Measurements from ENCODE around the gene MEIS2. TPM values are rescaled to one million over a fixed set of nuclear protein-coding genes. Genes with fewer than 3 reads are reported as not detected.

The MEIS2 gene
- total and polyA plus RNA-seq, 2 of the 13 experiments (the other 11 are each of a cell fraction or from before 2014, with no cell fraction given): 10.7 to 12.4 TPM

DNA sequence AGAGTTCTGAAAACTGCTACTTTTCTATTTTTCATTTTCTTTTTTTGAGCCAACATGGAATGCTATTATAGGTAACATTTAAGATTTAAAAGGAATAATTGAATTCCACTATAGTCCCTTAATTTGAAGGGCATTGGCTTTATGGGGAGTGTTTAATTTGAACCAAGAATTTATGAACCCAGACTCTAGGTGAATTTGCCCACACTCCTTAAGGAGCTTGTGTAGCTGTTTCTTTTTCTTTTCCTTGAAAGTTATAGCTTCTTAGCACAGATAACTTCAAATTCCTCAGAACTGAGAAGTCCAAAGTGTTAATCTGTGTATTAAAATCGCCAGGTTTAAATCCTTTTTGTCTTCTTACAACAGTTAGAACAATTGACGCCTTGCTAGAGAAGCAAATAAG is 4.7 kb upstream of the MEIS2 start:
- POLR2A ChIA-PET: no interaction called here
- H3K27ac ChIP-seq (ENCODE audit: extremely low read length, insufficient read depth, low read length): no peak overlapping the region
- intact Hi-C loops (cut with micrococcal nuclease; ENCODE audit: unreplicated experiment): loop anchor here (10.0 kb wide), 1 partner anchor 1580 kb away; no protein-coding TSS in a partner anchor

DNA sequence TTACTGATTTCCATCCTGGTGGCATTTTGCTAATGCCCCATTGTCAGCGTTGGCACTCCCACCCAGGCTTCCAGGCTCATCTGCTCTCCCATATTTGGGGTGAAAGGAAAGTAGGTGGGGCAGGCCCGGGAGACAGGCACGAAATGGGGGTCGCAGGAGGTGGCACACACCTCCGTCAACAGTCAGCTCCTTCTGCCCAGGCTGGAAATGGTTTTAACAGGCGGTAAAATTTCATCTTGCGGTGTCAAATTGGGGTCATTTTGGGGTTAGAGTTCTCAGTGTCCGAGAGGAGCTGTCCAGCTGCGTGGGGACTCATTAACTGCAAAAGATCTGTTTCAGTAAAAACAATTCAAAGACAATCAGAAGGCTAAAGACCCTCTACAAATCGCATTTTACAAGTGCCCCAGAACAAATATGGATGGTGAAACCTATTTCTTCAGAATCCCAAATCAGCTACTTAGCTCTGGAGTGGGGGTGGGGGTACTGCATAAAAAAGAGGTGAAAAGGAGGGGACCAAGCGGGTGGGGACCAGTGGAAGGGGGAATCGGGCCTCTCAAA is 4.2 kb upstream of the MEIS2 start:
- peaks cover 0 to 2% of the 10 kb centered on the region in 2 experiments; a peak in 1 of 5 replicates for H3K27me3 ChIP-seq (ENCODE audit: control insufficient read depth in 1 of 2, insufficient read depth in 2 of 2, low read length in 2 of 2)
- intact Hi-C loops (cut with micrococcal nuclease; ENCODE audit: unreplicated experiment): loop anchor here (5.0 to 10.0 kb wide), 3 partner anchors 82 to 1580 kb away; no protein-coding TSS in a partner anchor
- no peak overlapping the region for H3K4me3 ChIP-seq (replicated peaks in 1 of 3; ENCODE audit: insufficient read depth in 1 of 3, low read depth in 2 of 3, low read length in 3 of 3)
- H3K36me3 ChIP-seq (replicated peaks in 1 of 2; ENCODE audit: control insufficient read depth in 1 of 2, insufficient read depth in 2 of 2, low read length in 2 of 2): no peaks in the 10 kb centered on the region
- H3K4me2 ChIP-seq (ENCODE audit: low read depth, low read length): no peak overlapping the region
- no peak overlapping the region for H3K9ac ChIP-seq (ENCODE audit: insufficient read depth, low read depth, low read length)
- FAIRE-seq: no peak
- CTCF ChIA-PET (ENCODE audit: low intra/inter-chr PET ratio, low total read pairs): interaction anchor here (2.4 kb wide), 1 partner anchor 221 kb away, joined by 26 read pairs; no protein-coding TSS in a partner anchor
- H3K79me2 ChIP-seq (ENCODE audit: insufficient read depth, low read length): no peaks in the 10 kb centered on the region
- WGBS (ENCODE audit: low lambda C conversion rate): 82% methylated on average over 12 of the region's 12 CpGs
- no TSS peak for BruUV-seq (replicated peaks)
- ATAC-seq: no peak
- H2AFZ ChIP-seq (ENCODE audit: low read length): no peak overlapping the region
- in situ Hi-C loops (cut with HindIII; ENCODE audit: extremely low pct_ligation_motif_present, low pct_unique_long_range_greater_than_20kb): loop anchor here (10.0 to 25.0 kb wide), 3 partner anchors 600 to 1817 kb away; partner anchors contain the start of gene DPH6
- POLR2A ChIA-PET: no interaction called here
- H3K27ac ChIP-seq (ENCODE audit: extremely low read length, insufficient read depth, low read length): no peak overlapping the region
- H4K20me1 ChIP-seq (ENCODE audit: insufficient read depth, low read length): no peaks in the 10 kb centered on the region
- DNase-seq (ENCODE audit: low spot score): no peak
- no peak for TF ChIP-seq SCMH1 (CRISPR knock-in tag; IDR thresholded peaks at IDR 0.05; ENCODE audit: borderline replicate concordance)
- TF ChIP-seq, protein P1, sequence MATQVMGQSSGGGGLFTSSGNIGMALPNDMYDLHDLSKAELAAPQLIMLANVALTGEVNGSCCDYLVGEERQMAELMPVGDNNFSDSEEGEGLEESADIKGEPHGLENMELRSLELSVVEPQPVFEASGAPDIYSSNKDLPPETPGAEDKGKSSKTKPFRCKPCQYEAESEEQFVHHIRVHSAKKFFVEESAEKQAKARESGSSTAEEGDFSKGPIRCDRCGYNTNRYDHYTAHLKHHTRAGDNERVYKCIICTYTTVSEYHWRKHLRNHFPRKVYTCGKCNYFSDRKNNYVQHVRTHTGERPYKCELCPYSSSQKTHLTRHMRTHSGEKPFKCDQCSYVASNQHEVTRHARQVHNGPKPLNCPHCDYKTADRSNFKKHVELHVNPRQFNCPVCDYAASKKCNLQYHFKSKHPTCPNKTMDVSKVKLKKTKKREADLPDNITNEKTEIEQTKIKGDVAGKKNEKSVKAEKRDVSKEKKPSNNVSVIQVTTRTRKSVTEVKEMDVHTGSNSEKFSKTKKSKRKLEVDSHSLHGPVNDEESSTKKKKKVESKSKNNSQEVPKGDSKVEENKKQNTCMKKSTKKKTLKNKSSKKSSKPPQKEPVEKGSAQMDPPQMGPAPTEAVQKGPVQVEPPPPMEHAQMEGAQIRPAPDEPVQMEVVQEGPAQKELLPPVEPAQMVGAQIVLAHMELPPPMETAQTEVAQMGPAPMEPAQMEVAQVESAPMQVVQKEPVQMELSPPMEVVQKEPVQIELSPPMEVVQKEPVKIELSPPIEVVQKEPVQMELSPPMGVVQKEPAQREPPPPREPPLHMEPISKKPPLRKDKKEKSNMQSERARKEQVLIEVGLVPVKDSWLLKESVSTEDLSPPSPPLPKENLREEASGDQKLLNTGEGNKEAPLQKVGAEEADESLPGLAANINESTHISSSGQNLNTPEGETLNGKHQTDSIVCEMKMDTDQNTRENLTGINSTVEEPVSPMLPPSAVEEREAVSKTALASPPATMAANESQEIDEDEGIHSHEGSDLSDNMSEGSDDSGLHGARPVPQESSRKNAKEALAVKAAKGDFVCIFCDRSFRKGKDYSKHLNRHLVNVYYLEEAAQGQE (IDR thresholded peaks at IDR 0.05; ENCODE audit: borderline replicate concordance in 1 of 2, low read depth in 1 of 2, low read length in 2 of 2): peak in 1 of 2 experiments; percentile 39; a peak in 2 of 4 replicates
- peaks cover 9% of the 10 kb centered on the region for H3K4me1 ChIP-seq (ENCODE audit: insufficient read depth, low read length)
- no peaks in the 10 kb centered on the region for H3K9me3 ChIP-seq (ENCODE audit: low read length)

More for the DNA sequence above, 4.7 kb upstream of the MEIS2 start:
- H3K9ac ChIP-seq (ENCODE audit: insufficient read depth, low read depth, low read length): no peak overlapping the region
- H3K9me3 ChIP-seq (ENCODE audit: low read length): no peaks in the 10 kb centered on the region
- H3K36me3 ChIP-seq (replicated peaks in 1 of 2; ENCODE audit: control insufficient read depth in 1 of 2, insufficient read depth in 2 of 2, low read length in 2 of 2): no peaks in the 10 kb centered on the region
- H3K4me3 ChIP-seq (replicated peaks in 1 of 3; ENCODE audit: insufficient read depth in 1 of 3, low read depth in 2 of 3, low read length in 3 of 3): no peak overlapping the region
- H2AFZ ChIP-seq (ENCODE audit: low read length): no peak overlapping the region
- TF ChIP-seq JUN (CRISPR knock-in tag; IDR thresholded peaks at IDR 0.05): no peak
- TF ChIP-seq GABPB1 (CRISPR knock-in tag; IDR thresholded peaks at IDR 0.05): no peak
- no peak for TF ChIP-seq JUND (CRISPR knock-in tag; IDR thresholded peaks at IDR 0.05)
- TF ChIP-seq NFE2L1 (CRISPR knock-in tag; IDR thresholded peaks at IDR 0.05; ENCODE audit: borderline replicate concordance): no peak
- TF ChIP-seq, protein P2, sequence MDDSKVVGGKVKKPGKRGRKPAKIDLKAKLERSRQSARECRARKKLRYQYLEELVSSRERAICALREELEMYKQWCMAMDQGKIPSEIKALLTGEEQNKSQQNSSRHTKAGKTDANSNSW (CRISPR knock-in tag; IDR thresholded peaks at IDR 0.05; ENCODE audit: borderline replicate concordance): no peak
- BruUV-seq (replicated peaks): no TSS peak
- peaks cover 14% of the 10 kb centered on the region for H3K4me1 ChIP-seq (ENCODE audit: insufficient read depth, low read length)
- WGBS (ENCODE audit: low lambda C conversion rate): 82% methylated on average over 2 of the region's 2 CpGs
- no peaks in the 10 kb centered on the region for H3K79me2 ChIP-seq (ENCODE audit: insufficient read depth, low read length)
- peaks cover 0 to 7% of the 10 kb centered on the region in 2 experiments; a peak in 1 of 5 replicates for H3K27me3 ChIP-seq (ENCODE audit: control insufficient read depth in 1 of 2, insufficient read depth in 2 of 2, low read length in 2 of 2)
- no peak for DNase-seq (ENCODE audit: low spot score)
- no peaks in the 10 kb centered on the region for H4K20me1 ChIP-seq (ENCODE audit: insufficient read depth, low read length)
- ATAC-seq: no peak
- in situ Hi-C loops (cut with HindIII; ENCODE audit: extremely low pct_ligation_motif_present, low pct_unique_long_range_greater_than_20kb): loop anchor here (5.0 to 25.0 kb wide), 4 partner anchors 223 to 1818 kb away; partner anchors contain the start of gene DPH6
- no peak overlapping the region for H3K4me2 ChIP-seq (ENCODE audit: low read depth, low read length)
- FAIRE-seq: no peak
- CTCF ChIA-PET (ENCODE audit: low intra/inter-chr PET ratio, low total read pairs): interaction anchor here (2.4 kb wide), 1 partner anchor 222 kb away, joined by 26 read pairs; no protein-coding TSS in a partner anchor

All from HepG2 (cell line).